ENCODE measurements around the gene HSD17B4.

DNA sequence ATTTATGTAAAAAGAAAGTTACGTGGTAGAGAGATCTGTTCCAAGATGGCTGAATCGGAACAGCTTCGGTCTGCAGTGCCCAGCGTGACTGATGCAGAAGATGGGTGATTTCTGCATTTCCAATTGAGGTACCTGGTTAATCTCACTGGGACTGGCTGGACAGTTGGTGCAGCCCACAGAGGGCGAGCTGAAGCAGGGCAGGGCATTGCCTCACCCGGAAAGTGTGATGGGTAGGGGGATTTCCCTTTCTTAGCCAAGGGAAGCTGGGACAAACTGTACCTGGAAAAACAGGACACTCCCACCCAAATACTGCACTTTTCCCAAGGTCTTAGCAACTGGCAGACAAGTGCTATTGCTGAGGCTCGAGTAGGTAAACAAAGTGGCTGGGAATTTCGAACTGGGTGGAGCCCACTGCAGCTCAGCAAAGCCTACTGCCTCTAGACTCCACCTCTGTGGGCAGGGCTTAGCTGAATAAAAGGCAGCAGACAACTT lies 13.1 kb upstream of the HSD17B4 start:
- no peak for TF ChIP-seq EZH2 (IDR thresholded peaks at IDR 0.05)
- no peak for TF ChIP-seq POLR2AphosphoS5 (IDR thresholded peaks at IDR 0.05; ENCODE audit: borderline replicate concordance, low read depth, low read length)
- TF ChIP-seq FOXP2 (optimal IDR thresholded peaks at IDR 0.05; ENCODE audit: control extremely low read depth, extremely low read length, insufficient read depth), result no peak
